NCI-H1694 treated with DMSO at 0.1 percent for 48 hours (cell line): ENCODE results near the gene TTYH3.
"Not testable (repeated sequence)": the region's sequence is repeated elsewhere in the genome, so short reads cannot be mapped to it uniquely, and the experiment has no call there.

Experiments
- DNase-seq: peaks from one replicate; lab custom pipeline; 2025; lab: John Stamatoyannopoulos, UW

Gene TTYH3, protein sequence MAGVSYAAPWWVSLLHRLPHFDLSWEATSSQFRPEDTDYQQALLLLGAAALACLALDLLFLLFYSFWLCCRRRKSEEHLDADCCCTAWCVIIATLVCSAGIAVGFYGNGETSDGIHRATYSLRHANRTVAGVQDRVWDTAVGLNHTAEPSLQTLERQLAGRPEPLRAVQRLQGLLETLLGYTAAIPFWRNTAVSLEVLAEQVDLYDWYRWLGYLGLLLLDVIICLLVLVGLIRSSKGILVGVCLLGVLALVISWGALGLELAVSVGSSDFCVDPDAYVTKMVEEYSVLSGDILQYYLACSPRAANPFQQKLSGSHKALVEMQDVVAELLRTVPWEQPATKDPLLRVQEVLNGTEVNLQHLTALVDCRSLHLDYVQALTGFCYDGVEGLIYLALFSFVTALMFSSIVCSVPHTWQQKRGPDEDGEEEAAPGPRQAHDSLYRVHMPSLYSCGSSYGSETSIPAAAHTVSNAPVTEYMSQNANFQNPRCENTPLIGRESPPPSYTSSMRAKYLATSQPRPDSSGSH

DNA sequence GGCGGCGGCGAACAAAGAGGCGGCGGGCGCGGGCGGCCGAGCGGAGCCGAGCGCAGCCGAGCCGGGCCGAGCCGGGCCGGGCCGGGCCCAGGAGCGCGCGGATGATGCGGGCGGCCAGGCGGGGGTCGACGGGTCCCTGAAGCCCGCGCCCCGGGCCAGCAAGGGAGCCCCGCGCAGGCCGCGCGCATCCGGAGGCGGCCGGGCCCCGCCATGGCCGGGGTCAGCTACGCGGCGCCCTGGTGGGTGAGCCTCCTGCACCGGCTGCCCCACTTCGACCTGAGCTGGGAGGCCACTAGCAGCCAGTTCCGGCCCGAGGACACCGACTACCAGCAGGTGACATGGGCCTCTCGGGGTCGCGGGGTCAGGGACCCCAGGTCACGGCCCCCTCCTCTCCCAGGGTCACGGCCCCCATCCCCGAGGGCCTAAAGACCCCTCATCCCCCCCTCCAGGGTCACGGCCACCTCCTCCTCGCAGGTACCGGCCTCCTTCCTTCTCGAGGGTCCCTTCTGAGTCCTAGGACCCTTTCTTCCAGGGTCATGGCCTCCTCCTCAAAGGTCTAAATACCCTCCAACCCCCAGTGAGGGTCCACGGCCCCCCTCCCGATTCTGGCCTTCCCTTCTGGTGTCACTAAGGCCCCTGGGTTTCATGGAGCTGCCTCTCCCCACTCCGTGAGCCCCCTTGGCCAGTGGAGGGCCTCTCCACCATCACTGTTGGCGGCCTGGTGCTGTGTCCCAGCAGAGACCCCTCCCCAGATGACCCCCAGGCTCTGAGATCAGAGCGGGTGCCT lies at the start of gene TTYH3:
TSS of gene TTYH3 (plus strand) at position 41 of the 787 bp plus-strand sequence. CDS start at position 211, 170 bp downstream.
- no peak for DNase-seq

DNA sequence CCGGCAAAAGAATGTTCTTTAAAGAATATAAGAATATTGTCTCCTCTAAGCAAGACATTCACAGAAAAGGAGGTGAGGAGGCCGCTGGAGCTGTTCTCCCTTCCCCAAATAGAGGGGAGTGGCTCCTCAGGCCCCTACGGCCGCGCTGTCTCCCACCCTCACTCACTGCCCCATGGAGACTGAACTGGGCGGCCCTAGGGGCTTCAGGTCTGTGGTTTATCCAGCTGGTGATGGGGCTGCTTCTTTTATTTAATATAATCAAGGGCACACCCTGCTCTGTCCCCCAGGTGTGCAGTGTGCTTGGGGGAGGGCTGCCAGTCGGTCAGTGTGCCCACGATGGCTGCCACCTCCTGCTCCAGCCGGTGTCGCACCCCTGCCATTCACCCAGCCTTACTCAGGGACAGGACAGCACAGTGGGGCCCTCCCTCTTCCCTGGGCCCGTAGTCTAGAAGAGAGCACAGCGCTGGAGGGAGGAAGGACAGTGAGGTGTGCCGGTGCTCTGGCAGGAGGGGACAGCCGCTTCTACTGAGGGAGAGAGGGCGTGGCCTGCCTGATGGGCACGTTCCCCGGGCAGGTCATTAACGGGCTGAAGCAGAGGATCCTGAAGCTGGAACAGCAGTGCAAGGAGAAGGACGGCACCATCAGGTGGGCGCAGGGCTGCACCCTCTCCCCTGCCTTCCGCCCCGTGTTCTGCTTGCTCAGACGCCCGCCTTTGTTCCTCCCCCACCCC lies 49.6 kb upstream of the TTYH3 start:
- no peak for DNase-seq

DNA sequence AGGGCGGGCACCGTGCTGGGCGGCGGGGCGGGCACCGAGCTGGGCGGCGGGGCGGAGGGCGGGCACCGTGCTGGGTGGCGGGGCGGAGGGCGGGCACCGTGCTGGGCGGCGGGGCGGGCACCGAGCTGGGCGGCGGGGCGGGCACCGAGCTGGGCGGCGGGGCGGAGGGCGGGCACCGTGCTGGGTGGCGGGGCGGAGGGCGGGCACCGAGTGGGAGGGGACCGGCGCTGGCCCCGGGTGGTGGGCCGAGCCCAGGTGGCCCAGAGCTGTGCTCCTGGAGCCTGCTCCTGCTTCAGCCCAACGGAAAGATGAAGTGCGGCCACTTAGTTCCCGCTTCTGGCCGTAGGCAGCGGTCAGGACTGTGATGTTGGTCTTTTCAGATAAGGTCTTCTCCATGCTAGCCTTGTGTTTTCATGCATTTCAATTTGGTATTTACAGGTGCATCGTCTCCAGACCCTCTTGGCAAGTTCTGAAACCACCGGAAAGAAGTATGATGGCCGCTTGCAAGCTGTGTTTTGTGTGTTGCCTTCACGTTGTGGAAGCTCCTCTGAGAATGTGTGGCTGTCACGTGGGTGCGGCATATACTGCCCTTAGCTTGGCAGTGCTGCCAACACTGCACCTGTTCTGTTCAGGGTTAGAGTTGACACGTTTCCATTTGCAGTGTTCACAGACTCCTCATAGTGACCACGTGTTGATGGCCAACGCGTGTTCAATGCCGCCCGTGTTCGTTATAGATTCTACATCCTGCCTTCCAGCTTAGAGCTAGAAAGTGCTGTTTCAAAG lies 47.8 kb upstream of the TTYH3 start:
- no peak for DNase-seq

DNA sequence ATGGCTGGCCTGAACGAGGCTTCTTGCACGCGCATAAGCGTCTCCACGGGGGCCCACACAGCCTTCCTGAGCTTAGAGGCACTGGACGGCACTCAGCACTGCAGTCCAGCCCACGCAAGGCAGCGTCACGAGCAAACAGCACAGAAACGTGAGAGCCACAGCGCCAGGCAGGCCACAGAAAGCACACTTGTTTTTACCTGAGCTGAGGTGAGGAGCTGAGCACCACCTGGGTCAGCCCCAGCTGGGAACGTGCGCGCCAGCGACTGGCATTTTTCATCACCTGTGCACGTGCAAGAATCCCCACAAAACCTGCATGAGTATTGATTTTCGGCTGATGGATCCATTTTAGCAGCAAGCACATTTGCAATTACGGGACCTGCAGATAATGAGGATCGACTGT lies 46.3 kb upstream of the TTYH3 start:
- no peak for DNase-seq

DNA sequence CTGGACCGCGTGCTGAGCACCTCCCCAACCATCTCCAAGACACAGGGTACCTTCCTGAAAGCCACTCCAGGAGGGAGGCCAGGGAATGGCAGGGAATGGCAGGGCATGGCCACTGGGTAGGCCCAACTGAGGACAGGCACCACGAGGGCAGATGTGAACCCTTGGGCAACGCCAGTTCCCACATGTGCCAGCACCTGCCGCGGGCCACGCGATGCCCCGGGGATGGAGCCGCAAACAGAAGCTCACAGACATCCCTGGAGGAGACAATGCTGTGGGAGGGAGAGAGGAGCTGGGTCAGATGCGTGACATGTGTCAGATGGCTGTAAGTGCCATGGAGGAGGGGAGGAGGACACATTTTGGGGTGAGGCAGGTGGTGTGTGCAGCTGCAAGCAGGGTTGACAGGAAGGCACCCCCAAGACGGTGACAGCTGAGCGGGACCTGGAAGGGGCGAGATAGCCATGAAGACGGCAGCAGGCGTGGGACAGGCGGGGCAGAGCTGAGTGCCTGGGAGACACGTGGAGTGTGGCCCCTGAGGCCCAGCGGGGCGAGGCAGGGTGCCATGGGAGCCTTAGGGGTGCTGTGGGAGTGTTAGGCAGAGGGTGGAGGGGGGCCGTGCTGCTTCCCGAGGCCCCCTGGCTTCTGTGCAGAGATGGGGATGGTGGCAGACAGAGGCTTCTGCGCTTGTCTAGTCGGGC lies 45.3 kb upstream of the TTYH3 start:
- no peak for DNase-seq

DNA sequence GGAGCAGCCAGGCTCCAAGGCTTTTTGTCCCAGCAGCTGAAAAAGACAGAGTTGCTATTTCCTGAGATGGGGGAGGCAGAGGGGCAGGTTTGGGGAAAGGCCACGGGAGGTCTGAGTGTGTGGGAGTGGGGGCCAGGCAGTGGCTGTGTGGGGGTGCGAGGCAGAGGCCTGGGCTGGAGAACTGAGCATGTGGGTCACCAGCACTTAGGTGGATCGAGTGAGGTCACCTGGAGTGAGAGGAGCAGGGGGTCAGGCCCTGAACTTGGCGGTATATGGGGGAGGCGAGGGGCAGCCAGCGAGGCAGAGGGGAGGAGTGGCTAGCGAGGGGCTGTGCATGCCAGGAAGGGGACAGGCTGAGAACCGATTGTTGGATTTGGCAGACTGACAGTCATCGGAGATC lies 44.7 kb upstream of the TTYH3 start:
- DNase-seq = no peak

DNA sequence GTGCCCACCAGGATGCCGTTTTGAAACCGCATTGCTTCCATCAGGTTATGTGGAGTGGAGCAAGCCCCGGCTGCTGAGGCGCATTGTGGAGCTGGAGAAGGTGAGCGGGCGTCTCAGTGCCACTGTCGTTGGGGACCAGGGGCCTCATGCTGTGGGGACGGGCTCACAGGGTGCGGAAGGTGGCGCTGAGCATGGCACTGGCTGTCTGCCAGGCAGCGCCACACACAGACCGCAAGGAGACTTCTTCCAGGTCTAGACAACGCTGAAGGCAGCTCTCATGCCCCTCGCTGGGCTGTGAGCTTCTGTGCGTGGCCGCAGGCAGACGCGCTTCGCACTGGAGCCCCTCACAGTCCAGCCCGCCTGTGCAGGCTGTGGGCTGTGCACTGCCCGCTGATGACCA lies 44.0 kb upstream of the TTYH3 start:
- no peak for DNase-seq

DNA sequence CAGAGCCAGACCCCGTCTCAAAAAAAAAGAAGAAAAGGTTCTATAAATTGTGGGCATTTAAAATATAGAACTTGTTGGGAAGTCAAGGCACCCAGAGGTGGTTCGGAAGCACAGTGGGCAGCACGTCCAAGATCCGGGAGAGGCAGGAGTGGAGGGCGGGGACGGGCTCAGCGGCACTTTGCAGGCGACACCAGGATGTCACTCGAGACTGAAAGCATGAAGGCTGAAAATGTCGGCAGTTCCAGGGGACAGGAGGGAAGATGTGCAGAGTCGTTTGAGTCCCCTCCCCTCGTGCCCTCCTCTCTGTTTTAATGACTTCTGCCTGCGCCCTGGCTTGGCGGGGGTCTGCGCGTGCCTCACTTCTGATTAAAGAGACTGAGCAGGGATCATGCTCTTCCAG lies 42.4 kb upstream of the TTYH3 start:
- no peak for DNase-seq

DNA sequence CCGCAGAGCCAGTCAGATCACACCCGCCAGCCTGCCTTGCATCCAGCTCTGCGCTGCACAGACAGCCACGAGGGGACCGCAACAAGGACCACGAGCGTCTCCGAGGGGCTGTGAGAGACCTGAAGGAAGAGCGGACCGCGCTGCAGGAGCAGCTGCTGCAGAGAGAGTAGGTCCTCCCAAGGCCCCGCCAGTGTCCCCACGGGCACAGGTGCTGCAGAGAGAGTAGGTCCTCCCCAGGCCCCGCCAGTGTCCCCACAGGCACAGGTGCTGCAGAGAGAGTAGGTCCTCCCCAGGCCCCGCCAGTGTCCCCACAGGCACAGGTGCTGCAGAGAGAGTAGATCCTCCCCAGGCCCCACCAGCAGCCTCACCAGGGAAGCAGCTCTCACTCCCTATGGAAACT lies 41.8 kb upstream of the TTYH3 start:
- not testable (repeated sequence) for DNase-seq

DNA sequence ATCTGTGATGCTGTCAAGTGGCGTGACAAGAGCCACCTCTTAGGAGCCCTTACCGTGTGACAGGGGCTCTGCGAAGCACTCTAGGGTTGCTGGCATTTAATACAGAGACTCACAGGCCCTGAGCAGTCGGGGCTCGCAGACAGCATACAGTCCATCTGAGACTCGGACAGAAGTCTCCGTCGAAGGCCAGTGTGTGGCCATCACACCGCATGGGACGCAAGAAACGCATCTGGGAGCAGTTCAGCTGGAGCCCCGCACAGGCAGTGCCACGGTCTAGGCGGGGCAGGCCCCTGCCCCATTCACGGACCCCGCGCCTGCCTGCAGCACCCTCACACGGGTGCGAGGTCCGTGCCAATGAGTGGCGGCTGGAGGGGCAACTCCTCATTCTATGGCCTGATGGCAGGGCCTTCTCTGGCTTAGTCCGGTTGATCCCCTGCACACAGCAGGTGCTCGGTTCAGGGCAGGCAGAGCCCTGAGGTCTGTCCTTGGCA lies 39.4 kb upstream of the TTYH3 start:
- no peak for DNase-seq

DNA sequence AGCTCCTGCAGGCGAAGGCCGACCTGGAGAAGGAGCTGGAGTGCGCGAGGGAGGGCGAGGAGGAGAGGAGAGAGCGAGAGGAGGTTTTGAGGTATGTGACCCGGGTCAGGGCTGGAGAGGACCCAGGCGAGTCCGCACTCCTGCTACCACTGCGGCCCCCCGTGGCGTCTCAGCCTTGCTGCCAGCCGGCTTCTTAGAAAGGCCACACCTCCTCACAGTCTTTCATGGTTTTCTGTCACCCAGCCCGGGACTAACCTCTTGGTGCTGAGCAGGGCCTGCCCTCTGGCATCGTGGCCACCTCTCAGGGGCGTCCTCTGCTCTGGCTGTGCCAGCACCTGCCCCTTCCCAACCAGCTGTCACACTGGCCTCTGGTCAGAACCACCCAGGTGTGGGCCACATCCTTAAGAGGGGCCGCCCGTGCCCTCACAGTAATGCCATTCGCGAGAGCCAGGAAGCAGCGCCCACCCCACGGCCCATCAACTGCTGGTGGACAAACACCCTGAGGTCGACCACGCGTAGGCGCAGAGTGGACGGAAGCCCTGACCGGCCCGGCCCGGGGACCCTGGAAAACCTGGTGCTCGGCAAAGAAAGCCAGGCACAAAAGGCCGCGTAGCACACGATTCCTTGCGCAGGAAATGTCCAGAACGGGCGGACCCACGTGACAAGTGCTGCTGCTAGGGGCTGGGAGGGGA lies 38.6 kb upstream of the TTYH3 start:
- DNase-seq = no peak

DNA sequence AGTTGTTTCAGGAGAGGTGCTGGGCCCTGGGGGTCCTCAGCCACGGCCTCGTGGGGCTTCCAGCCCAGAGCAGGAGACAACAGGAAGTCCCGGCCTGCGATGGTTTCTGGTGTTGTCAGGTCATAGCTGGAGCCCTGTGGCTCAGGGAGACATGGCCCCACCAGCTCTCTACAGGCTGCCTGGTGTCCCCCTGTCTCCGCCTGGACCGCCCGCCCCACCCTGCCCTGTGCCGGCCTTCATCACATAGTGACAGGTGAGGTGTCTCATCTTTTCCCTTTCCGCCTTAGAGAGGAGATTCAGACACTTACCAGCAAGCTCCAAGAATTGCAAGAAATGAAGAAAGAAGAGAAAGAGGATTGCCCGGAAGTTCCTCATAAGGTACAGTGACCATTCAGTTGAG lies 37.2 kb upstream of the TTYH3 start:
- DNase-seq = no peak

DNA sequence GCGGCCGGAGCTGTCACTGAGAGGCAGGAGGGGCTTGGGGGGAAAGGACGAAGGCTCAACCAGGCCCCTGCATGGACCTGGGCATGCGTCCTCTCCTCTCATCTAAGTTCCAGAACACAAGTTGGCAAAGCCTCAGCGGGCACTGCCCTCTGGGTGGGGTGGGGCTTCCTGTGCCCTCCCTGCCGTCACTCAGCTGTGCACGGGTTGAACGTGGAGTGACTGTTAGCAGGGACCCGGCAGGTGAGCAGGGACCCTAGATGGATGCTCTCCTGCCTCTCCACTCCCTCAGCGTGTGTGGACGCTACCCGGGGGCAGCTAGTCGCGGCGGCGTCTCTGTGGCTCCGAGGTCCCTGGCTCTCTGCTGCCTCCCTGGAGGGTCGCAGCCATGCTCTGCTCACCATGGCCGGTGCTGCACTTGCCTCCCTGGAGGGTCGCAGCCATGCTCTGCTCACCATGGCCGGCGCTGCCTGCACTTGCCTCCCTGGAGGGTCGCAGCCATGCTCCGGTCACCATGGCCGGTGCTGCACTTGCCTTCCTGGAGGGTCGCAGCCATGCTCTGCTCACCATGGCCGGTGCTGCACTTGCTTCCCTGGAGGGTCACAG lies 36.4 kb upstream of the TTYH3 start:
- DNase-seq = no peak

DNA sequence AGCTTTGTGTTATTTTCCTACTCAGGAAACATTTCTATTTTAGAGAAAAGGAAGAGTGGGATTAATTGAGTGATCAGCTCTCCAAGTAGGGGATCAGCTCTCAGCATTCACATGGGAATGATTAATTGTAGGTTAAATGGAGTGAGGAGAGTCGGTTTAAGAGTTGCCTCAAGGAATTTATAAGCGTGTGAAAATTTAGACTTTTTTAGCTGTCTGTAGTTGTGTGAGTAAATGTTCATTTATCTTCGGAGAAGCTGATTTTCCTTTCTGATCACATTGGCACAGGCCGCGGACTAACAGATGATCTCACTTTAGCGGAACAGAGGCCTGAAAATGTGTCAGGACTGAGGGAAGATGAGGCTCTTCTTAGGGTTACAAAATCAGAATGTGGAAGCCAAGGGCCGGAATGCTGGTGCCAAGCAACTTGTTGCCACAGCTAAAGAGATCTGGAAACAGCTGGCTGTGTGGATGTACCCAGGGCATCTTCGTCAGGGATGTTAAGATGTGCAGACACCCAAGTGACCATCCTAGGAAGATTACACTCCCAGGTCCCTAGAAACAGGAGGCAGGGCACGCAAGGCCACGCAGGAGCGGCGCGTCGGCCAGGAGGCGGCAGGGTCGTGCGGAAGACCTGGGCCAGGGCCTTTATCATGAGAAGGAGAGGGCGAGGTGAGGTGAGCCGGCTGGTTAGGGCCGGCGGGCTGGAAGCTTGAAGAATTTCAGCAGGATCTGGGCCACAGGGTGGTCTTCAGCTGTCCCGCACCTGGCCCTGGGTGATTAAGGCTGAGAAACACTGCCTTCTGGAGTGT lies 35.1 kb upstream of the TTYH3 start:
- DNase-seq = no peak

DNA sequence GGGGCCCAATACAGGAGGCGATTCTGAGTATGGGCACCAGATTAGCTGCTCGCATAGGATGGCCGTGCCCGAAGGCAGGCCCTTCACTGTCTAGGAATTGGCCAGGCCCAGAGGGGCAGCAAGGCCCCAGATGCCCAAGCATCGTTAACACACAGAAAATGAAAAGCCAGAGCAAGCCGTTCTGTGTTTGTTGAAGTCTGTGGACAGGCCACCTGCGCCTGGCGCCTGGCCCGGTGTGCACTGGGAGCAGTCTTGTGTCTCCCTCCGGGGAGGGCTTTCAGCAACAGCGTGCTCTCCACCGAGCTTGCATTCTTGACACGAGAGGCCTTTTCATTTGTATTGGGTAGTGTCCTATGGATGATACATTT lies 34.5 kb upstream of the TTYH3 start:
- DNase-seq = no peak

DNA sequence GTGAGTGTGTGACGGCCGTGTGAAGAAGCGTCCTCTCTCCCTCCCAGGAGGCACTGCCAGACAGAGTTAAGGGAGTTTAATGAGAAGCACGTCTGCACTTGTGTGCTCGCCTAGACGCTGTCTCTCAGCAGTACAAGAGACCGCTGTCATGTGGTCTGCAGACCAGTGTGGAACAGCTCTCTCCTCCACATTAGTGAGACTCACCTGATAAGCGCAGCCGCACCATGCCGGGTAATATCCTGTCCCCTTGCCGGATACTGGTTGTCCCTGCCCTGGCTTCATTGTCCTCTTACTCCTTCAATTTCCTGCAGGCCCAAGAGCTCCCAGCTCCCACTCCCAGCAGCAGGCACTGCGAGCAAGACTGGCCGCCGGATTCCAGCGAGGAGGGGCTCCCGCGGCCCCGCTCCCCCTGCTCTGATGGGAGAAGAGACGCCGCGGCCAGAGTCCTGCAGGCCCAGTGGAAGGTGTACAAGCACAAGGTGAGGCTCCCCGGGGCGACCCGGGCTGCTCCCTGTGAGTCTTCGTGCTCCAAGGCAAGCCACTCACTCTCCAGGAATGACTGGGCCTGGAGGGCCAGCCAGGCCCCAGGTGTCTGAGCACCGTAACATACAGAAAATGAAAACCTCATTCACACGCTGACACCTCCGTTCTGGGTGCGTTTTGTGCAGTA lies 33.5 kb upstream of the TTYH3 start:
- DNase-seq = no peak

DNA sequence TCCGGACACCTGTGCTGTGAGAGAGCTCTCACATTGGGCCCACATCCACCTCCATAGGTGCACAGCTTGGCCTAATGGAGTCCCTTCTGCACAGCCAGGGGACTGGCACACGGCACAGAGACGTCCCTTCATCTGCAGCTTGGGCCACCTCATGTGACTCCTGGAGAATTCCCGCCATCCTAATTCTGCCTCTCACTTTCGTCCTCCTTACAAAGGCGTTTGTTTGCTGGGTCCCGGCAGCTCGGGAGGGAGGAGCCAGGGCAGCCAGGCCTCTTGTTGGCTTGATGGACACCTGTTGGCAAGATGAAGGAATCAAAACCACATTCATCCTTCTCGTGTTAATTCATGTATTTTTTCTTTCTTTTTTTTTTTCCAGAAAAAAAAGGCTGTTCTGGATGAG lies 30.7 kb upstream of the TTYH3 start:
- no peak for DNase-seq

DNA sequence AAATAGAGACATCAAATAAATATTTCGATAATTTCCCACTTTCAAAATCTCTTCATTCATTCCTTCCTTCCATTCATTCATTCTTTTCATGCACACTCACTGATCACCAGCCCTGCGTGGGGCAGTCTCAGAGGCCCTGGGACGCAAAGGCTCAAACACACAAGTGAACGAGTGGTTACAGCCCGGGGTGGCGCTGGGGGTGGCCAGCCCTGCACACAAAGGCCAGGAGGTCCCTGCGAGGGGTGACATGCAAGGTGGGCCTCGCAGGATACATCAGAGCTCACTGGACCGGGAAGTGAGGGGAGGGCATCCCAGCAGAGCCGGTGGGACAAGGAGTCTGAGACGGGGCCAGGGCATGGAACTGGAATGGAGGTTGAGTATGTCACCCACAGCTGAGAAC lies 29.9 kb upstream of the TTYH3 start:
- DNase-seq = no peak
